Activated CD8-positive, alpha-beta memory T cell treated with anti-CD3 and anti-CD28 coated beads, Interleukin-2, amount 50 U/mL, for 1 hour (primary cell): ENCODE data around the gene HIPK3.
A peak's percentile ranks its signal among the peaks of the same experiment; 100 is the strongest.
"Not testable (repeated sequence)": the region's sequence is repeated elsewhere in the genome, so short reads cannot be mapped to it uniquely, and the experiment has no call there.

Experiments used
- DNase-seq: peaks from one replicate; pipeline ENCODE4 v3.0.0-alpha.2; 2020; ENCODE audit errors: extremely low read depth

Gene HIPK3

GRCh38 chr11:33258631-33259205, 1.5 kb downstream of the HIPK3 start:
- peak; percentile 7 for DNase-seq

GRCh38 chr11:33259869-33260268, 2.7 kb downstream of the HIPK3 start:
- no peak for DNase-seq

- DNase-seq = not testable (repeated sequence)
These were observed 4.2 kb downstream of the HIPK3 start for GRCh38 chr11:33261350-33261749.

GRCh38 chr11:33262011-33262645, 4.9 kb downstream of the HIPK3 start:
- no peak for DNase-seq

GRCh38 chr11:33263549-33263948, 6.4 kb downstream of the HIPK3 start:
- no peak for DNase-seq

- DNase-seq = no peak
These were observed 7.7 kb downstream of the HIPK3 start for GRCh38 chr11:33264926-33265325.

GRCh38 chr11:33266393-33267215, 9.4 kb downstream of the HIPK3 start:
- no peak for DNase-seq

- DNase-seq = no peak
These were observed 11.9 kb downstream of the HIPK3 start for GRCh38 chr11:33268945-33269540.

- no peak for DNase-seq
These were observed 12.6 kb downstream of the HIPK3 start for GRCh38 chr11:33269822-33270221.

- DNase-seq = no peak
These were observed 13.9 kb downstream of the HIPK3 start for GRCh38 chr11:33271059-33271458.

- DNase-seq = no peak
These were observed 15.3 kb downstream of the HIPK3 start for GRCh38 chr11:33272338-33273107.

- DNase-seq = no peak
These were observed 16.5 kb downstream of the HIPK3 start for GRCh38 chr11:33273656-33274055.

GRCh38 chr11:33280411-33280810, 23.2 kb downstream of the HIPK3 start:
- DNase-seq = no peak

- DNase-seq = no peak
These were observed 24.6 kb downstream of the HIPK3 start for GRCh38 chr11:33281758-33282157.

- DNase-seq = no peak
These were observed 27.6 kb downstream of the HIPK3 start for GRCh38 chr11:33284818-33285217.

GRCh38 chr11:33290319-33290718, 33.1 kb downstream of the HIPK3 start:
- no peak for DNase-seq

- no peak for DNase-seq
These were observed 34.0 kb downstream of the HIPK3 start for GRCh38 chr11:33291004-33291777.

GRCh38 chr11:33292311-33292710, 35.1 kb downstream of the HIPK3 start:
- DNase-seq = no peak

- no peak for DNase-seq
These were observed 37.0 kb downstream of the HIPK3 start for GRCh38 chr11:33294224-33294623.

- DNase-seq = no peak
These were observed 37.6 kb downstream of the HIPK3 start for GRCh38 chr11:33294797-33295196.

GRCh38 chr11:33296695-33297094, 39.5 kb downstream of the HIPK3 start:
- DNase-seq = no peak
